Large intestine (tissue), 3 donors: ENCODE results near the gene TRUB1. TPM values are rescaled to one million over a fixed set of nuclear protein-coding genes. Genes with fewer than 3 reads are reported as not detected.
"Not testable (repeated sequence)": the region's sequence is repeated elsewhere in the genome, so short reads cannot be mapped to it uniquely, and the experiment has no call there.

Experiments
- DNase-seq, 2 donors: peaks; one replicate each; pipeline versions ENCODE4 v3.0.0 to v3.0.0-alpha.2; 2013
- H3K27ac ChIP-seq: one replicate; pipeline ENCODE4 v1.5.1; 2013; ENCODE audit warnings: low read length
- H3K27me3 ChIP-seq: 2 replicates; pipeline ENCODE4 v1.6.1; 2013; ENCODE audit warnings: low read length; ENCODE audit not compliant: control insufficient read depth, insufficient read depth
- H3K36me3 ChIP-seq: 2 replicates; pipeline ENCODE4 v1.6.1; 2013; ENCODE audit warnings: low read length; ENCODE audit not compliant: control insufficient read depth, insufficient read depth
- H3K4me1 ChIP-seq: one replicate; pipeline ENCODE4 v1.6.1; 2013; ENCODE audit warnings: low read length; ENCODE audit not compliant: control insufficient read depth, insufficient read depth
- H3K4me3 ChIP-seq: one replicate; pipeline ENCODE4 v1.5.1; 2013; ENCODE audit warnings: low read length
- H3K9me3 ChIP-seq: one replicate; pipeline ENCODE4 v1.6.1; 2013; ENCODE audit warnings: mild to moderate bottlenecking, low read depth, low read length, moderate library complexity; ENCODE audit not compliant: control insufficient read depth
- WGBS: methylation state at CpG from one replicate; pipeline ENCODE4 v1.1.5; 2013; ENCODE audit warnings: low lambda C conversion rate; ENCODE audit not compliant: insufficient coverage; 5-methylcytosine and 5-hydroxymethylcytosine counted together
- polyA plus RNA-seq: library from polyadenylated mRNA; unstranded; fragments of 120-200 nt; gene quantifications from one replicate; pipeline ENCODE4 v1.2.1, GENCODE V29; 2013

Gene TRUB1
- polyA plus RNA-seq, 1 donor = 20.6 TPM

- DNase-seq = no peak
- Histone ChIP-seq H3K4me1 (no peaks in the 10 kb centered on the region), H3K27ac (no peak overlapping the region), H3K9me3 (no peaks in the 10 kb centered on the region), H3K36me3 (no peaks in the 10 kb centered on the region), H3K27me3 (no peaks in the 10 kb centered on the region), H3K4me3 (no peak overlapping the region)
- WGBS = 83% methylated on average over 2 of the region's 4 CpGs
Measured at GRCh38 chr10:114922003-114922402, 16.0 kb upstream of the TRUB1 start.

GRCh38 chr10:114923551-114923950, 14.4 kb upstream of the TRUB1 start:
- Histone ChIP-seq H3K36me3 (no peaks in the 10 kb centered on the region), H3K27ac (no peak overlapping the region), H3K4me3 (no peak overlapping the region), H3K4me1 (no peaks in the 10 kb centered on the region), H3K9me3 (no peaks in the 10 kb centered on the region), H3K27me3 (no peaks in the 10 kb centered on the region)
- no peak for DNase-seq
- 100% methylated on average over 1 of the region's 2 CpGs for WGBS

DNA sequence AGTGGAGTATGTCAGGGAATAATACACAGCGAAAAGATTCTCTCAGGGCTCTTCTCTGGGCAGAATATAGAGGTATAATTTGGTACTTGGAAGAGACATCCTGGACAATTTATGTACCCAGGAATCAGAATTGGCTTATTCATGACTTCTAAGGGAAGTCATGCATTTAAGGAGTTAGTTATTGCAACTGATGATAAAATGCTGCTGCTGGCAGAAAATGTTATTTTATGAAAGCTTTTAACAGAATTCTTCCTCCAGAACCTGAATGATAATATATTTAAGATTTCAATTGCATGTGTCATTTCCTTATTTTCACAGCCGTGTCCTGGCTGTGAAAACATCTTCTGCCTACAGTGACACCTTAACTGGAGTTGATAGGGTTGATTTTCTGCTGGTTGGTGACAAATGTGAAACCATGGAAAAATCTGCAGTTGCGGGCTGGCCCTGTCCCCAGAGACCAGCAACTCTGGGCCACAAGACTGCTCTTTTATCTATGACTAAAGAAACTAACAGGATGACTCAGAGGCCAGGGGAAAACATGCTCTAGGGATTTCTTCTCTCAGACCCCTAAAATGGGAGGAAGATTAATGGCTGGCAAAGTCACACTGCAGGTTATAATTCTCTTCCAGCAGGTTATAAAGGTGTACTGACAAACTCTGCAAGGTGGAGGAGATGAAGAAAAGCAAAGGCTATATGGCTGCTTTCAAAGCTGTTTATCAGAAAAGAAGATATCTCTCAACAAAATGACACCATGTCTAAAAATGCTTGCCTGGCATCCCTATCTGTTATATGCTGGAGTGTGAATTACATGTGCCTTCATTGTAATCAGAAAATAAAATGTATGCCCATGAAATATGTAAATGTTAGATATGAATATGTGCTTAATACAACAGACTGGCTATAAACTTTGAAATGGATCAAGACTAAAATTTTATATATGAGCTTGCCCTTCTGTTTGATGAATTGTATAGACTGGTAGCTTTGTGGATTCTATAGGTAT, 12.1 kb upstream of the TRUB1 start:
- WGBS = no CpG with 5 or more reads among the region's 3 CpGs
- H3K9me3 ChIP-seq = no peaks in the 10 kb centered on the region
- no peak overlapping the region for H3K4me3 ChIP-seq
- no peak overlapping the region for H3K27ac ChIP-seq
- no peaks in the 10 kb centered on the region for H3K36me3 ChIP-seq
- DNase-seq = no peak
- H3K27me3 ChIP-seq = no peaks in the 10 kb centered on the region
- no peaks in the 10 kb centered on the region for H3K4me1 ChIP-seq

- WGBS = no CpG with 5 or more reads among the region's 2 CpGs
- DNase-seq = no peak
- H3K9me3 ChIP-seq = no peaks in the 10 kb centered on the region
Measured at GRCh38 chr10:114928818-114929217, 9.2 kb upstream of the TRUB1 start.

DNA sequence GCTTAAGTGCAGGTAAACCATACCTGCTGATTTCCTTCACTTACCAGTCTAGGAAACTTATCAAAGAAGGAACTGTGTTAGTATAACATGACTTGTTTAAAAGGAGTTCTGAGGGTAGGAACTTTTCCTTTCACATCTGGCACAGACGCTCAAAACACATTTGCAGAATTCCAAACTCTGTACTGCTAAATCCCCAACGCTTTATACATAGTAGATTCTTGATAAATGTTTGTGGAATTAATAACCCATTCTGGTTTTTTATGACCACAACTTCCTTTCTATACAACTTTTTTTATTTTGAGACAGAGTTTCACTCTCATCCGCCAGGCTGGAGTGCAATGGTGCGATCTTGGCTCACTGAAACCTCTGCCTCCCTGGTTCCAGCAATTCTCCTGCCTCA, 7.7 kb upstream of the TRUB1 start:
- no peaks in the 10 kb centered on the region for H3K27me3 ChIP-seq
- no peak overlapping the region for H3K27ac ChIP-seq
- H3K9me3 ChIP-seq = no peaks in the 10 kb centered on the region
- 80% methylated on average over 2 of the region's 4 CpGs for WGBS
- no peaks in the 10 kb centered on the region for H3K4me1 ChIP-seq
- H3K36me3 ChIP-seq = no peaks in the 10 kb centered on the region
- DNase-seq = no peak
- H3K4me3 ChIP-seq = no peak overlapping the region

More at GRCh38 chr10:114928818-114929217, 9.2 kb upstream of the TRUB1 start:
- no peak overlapping the region for H3K27ac ChIP-seq
- no peaks in the 10 kb centered on the region for H3K36me3 ChIP-seq
- H3K4me1 ChIP-seq = no peaks in the 10 kb centered on the region
- no peaks in the 10 kb centered on the region for H3K27me3 ChIP-seq
- H3K4me3 ChIP-seq = no peak overlapping the region

GRCh38 chr10:114931072-114931679, 6.8 kb upstream of the TRUB1 start:
- H3K27me3 ChIP-seq = no peaks in the 10 kb centered on the region
- no peaks in the 10 kb centered on the region for H3K36me3 ChIP-seq
- no peaks in the 10 kb centered on the region for H3K4me1 ChIP-seq
- no peak overlapping the region for H3K4me3 ChIP-seq
- no peaks in the 10 kb centered on the region for H3K9me3 ChIP-seq
- WGBS = no CpG with 5 or more reads among the region's 2 CpGs
- H3K27ac ChIP-seq = no peak overlapping the region
- no peak for DNase-seq

DNA sequence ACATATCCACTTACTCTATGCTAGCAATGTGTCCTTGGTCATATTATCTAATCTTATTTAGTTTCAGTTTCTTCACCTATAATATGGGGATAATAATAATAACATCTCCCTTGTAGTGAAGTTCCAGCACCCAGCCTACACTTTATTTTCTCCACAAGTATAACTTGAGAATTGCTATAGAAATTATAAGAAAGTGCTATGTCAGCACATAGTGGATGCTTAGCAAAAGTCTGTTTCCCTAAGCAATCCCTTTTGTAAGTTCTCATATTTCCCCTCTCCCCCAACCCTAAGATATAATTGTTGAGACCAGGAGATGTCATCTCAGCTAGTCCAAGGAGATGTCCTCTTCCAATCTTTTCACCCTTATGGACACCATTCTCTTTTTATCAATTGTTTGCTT, 5.8 kb upstream of the TRUB1 start:
- Histone ChIP-seq H3K4me1 (no peaks in the 10 kb centered on the region), H3K27me3 (no peaks in the 10 kb centered on the region), H3K36me3 (no peaks in the 10 kb centered on the region), H3K4me3 (no peak overlapping the region), H3K27ac (no peak overlapping the region), H3K9me3 (no peaks in the 10 kb centered on the region)
- no peak for DNase-seq

GRCh38 chr10:114932945-114933344, 5.0 kb upstream of the TRUB1 start:
- 94% methylated on average over 2 of the region's 2 CpGs for WGBS
- H3K4me3 ChIP-seq = no peak overlapping the region
- no peaks in the 10 kb centered on the region for H3K36me3 ChIP-seq
- DNase-seq = no peak
- no peaks in the 10 kb centered on the region for H3K27me3 ChIP-seq
- no peaks in the 10 kb centered on the region for H3K9me3 ChIP-seq
- H3K4me1 ChIP-seq = no peaks in the 10 kb centered on the region
- no peak overlapping the region for H3K27ac ChIP-seq

DNA sequence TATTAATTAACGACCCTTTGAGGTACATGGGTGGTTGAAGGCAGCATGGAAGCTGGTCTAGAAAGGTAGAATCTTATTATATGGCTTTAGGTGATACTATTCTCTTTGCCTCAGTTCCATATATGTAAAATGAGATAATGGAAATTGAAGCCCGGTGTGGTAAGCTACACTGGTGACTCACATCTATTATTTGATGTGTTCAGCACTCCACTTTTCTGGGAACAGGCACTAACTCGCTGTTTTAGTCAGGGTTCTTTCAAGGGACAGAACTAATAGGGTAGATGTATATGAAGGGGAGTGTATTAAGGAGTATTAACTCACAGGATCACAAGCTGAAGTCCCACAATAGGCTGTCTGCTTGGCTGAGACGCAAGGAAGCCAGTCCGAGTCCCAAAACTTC, 4.4 kb upstream of the TRUB1 start:
- no CpG with 5 or more reads among the region's 5 CpGs for WGBS
- Histone ChIP-seq H3K27ac (no peak overlapping the region), H3K4me3 (no peak overlapping the region), H3K9me3 (no peaks in the 10 kb centered on the region), H3K4me1 (no peaks in the 10 kb centered on the region), H3K27me3 (no peaks in the 10 kb centered on the region), H3K36me3 (no peaks in the 10 kb centered on the region)
- DNase-seq = no peak

DNA sequence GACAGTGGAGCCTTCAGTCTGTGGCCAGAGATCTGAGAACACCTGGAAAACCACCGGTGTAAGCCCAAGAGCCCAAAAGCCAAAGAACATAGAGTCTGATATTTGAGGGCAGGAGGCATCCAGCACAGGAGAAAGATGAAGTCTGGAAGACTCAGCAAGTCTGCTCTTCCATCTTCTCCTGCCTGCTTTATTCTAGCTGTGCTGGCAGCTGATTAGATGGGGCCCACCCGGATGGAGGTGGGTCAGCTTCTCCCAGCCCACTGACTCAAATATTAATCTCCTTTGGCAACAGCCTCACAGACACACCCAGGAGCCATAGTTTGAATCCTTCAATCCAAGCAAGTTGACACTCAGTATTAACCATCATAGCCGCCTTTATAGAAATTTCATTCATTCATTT, 4.0 kb upstream of the TRUB1 start:
- WGBS = 70% methylated on average over 2 of the region's 3 CpGs
- DNase-seq, H3K4me3 ChIP-seq, H3K4me1 ChIP-seq, H3K27ac ChIP-seq, H3K27me3 ChIP-seq, H3K36me3 ChIP-seq, H3K9me3 ChIP-seq: not testable (repeated sequence)

- H3K27ac ChIP-seq = no peak overlapping the region
- H3K4me3 ChIP-seq = peak overlapping the region; percentile 89
- WGBS = 10% methylated on average over 2 of the region's 5 CpGs
- peaks cover 3% of the 10 kb centered on the region for H3K4me1 ChIP-seq
- DNase-seq = no peak
- peaks cover 15% of the 10 kb centered on the region for H3K36me3 ChIP-seq
- H3K9me3 ChIP-seq = no peaks in the 10 kb centered on the region
- no peaks in the 10 kb centered on the region for H3K27me3 ChIP-seq
Measured at GRCh38 chr10:114938856-114939193, 830 bp downstream of the TRUB1 start.
